IMR-90 (cell line): ENCODE results near the gene MZB1.

Experiments used
- BHLHE40 ChIP-seq: fragments of 150-350 bp; IDR thresholded peaks from 2 replicates; pipeline ENCODE4 v1.6.1; 2016; ENCODE audit warnings: mild to moderate bottlenecking, low read depth, low read length
- CEBPB ChIP-seq: IDR thresholded peaks from 2 replicates; pipeline ENCODE4 v1.6.1; 2012; ENCODE audit warnings: low read depth, low read length, improper control_type of control experiment
- CHD1 ChIP-seq: IDR thresholded peaks from 2 replicates; pipeline ENCODE4 v1.6.1; 2012; ENCODE audit warnings: low read depth, low read length, improper control_type of control experiment
- MAZ ChIP-seq: IDR thresholded peaks from 2 replicates; pipeline ENCODE4 v1.6.1; 2012; ENCODE audit warnings: low read depth, mild to moderate bottlenecking, low read length, improper control_type of control experiment, moderate library complexity, borderline replicate concordance
- NFE2L2 ChIP-seq: fragments of 150-350 bp; IDR thresholded peaks from 2 replicates; pipeline ENCODE4 v1.6.1; 2016; ENCODE audit warnings: low read depth, mild to moderate bottlenecking, low read length
- POLR2A ChIP-seq: IDR thresholded peaks from 2 replicates; pipeline ENCODE4 v1.6.1; 2012; ENCODE audit warnings: mild to moderate bottlenecking, low read depth, low read length
- RAD21 ChIP-seq: IDR thresholded peaks from 2 replicates; pipeline ENCODE4 v1.6.1; 2012; ENCODE audit warnings: low read length, improper control_type of control experiment
- RCOR1 ChIP-seq: IDR thresholded peaks from 2 replicates; pipeline ENCODE4 v1.6.1; 2012; ENCODE audit warnings: mild to moderate bottlenecking, low read length, improper control_type of control experiment; ENCODE audit not compliant: insufficient replicate concordance
- RFX5 ChIP-seq: IDR thresholded peaks from 2 replicates; pipeline ENCODE4 v1.8.0; 2012; ENCODE audit warnings: low read depth, mild to moderate bottlenecking, low read length, moderate library complexity
- SMC3 ChIP-seq: fragments of 150-350 bp; IDR thresholded peaks from 2 replicates; pipeline ENCODE4 v1.6.1; 2016; ENCODE audit warnings: low read depth, mild to moderate bottlenecking, antibody characterized with exemption, low read length, moderate library complexity
- TF ChIP-seq, protein P1 (sequence below): fragments of 150-350 bp; IDR thresholded peaks from 2 replicates; pipeline ENCODE4 v1.6.1; 2016; ENCODE audit warnings: low read depth, mild to moderate bottlenecking, low read length, moderate library complexity, borderline replicate concordance
- TF ChIP-seq, protein P2 (sequence below): conservative IDR thresholded peaks from 2 replicates; pipeline ENCODE4 v1.5.1; 2012; ENCODE audit warnings: mild to moderate bottlenecking, low read depth, low read length, improper control_type of control experiment

DNA sequence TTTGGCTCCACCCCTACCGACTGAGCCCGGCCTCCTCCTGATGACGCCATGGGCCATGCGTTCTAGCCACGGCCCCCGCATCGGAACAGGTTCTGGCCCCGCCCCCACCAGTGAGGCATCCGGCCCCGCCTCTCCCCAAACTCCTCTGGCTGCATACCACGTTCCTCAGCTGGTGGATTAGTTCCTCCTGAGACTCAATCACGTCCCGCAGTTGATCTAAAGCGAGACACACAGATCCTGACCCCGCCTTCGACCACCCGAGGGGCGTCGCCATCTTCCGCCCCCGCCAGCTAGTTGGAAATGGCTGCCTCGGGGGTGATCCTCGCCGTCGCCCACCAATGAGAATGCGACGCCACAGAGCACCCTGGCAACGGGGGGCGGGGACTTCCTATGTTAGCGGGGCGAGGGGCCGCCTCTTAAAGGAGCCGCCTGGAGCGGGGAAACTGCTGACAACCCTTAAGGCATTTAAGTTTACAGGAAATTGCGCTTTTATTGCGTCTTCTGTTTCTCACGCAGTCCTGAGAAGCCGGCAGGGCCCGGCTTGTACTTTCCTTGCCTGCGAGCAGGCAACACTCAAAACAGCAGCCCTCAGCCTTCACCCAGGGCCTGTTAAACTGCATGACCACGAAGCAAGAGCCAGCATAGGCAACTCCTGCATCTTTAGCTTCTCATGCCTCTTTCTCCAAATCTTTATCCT, 14.2 kb upstream of the MZB1 start, which contains the start of gene SPATA24:
- TF ChIP-seq, protein P1, sequence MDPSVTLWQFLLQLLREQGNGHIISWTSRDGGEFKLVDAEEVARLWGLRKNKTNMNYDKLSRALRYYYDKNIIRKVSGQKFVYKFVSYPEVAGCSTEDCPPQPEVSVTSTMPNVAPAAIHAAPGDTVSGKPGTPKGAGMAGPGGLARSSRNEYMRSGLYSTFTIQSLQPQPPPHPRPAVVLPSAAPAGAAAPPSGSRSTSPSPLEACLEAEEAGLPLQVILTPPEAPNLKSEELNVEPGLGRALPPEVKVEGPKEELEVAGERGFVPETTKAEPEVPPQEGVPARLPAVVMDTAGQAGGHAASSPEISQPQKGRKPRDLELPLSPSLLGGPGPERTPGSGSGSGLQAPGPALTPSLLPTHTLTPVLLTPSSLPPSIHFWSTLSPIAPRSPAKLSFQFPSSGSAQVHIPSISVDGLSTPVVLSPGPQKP: no peak
- TF ChIP-seq POLR2A: peak; percentile 73
- TF ChIP-seq, protein P2, sequence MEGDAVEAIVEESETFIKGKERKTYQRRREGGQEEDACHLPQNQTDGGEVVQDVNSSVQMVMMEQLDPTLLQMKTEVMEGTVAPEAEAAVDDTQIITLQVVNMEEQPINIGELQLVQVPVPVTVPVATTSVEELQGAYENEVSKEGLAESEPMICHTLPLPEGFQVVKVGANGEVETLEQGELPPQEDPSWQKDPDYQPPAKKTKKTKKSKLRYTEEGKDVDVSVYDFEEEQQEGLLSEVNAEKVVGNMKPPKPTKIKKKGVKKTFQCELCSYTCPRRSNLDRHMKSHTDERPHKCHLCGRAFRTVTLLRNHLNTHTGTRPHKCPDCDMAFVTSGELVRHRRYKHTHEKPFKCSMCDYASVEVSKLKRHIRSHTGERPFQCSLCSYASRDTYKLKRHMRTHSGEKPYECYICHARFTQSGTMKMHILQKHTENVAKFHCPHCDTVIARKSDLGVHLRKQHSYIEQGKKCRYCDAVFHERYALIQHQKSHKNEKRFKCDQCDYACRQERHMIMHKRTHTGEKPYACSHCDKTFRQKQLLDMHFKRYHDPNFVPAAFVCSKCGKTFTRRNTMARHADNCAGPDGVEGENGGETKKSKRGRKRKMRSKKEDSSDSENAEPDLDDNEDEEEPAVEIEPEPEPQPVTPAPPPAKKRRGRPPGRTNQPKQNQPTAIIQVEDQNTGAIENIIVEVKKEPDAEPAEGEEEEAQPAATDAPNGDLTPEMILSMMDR: no peak
- no peak for TF ChIP-seq RAD21
- peak; percentile 84; the same call in 1 of the 2 replicates for TF ChIP-seq MAZ
- no peak for TF ChIP-seq CHD1
- no peak for TF ChIP-seq RCOR1
- no peak for TF ChIP-seq SMC3
- TF ChIP-seq BHLHE40: no peak
- no peak for TF ChIP-seq CEBPB
- no peak for TF ChIP-seq RFX5
- no peak; the same call in 1 of the 2 replicates for TF ChIP-seq NFE2L2
